Motor neuron (in vitro differentiated cells): ENCODE data around the gene AP2B1. TPM values are rescaled to one million over a fixed set of nuclear protein-coding genes. Genes with fewer than 3 reads are reported as not detected.

Experiments used
- total RNA-seq, 8 experiments: library from RNA; unstranded; fragments of 300-600 nt; gene quantifications; 2 replicates each; pipeline versions ENCODE4 v1.2.3 to v1.2.4, GENCODE V29; 2022

AP2B1 gene
- total RNA-seq, 8 experiments from 2014 or later = 63.8 to 204 (median 126) TPM

Other genes starting within 250 kb of the AP2B1 start
- 10 to 100 TPM in 1 of 8 experiments, 1 to 10 TPM in 5, under 1 TPM in 1, not detected in 1; 0.93 to 12.8 (median 3.6) TPM for gene SLFN11, start 213.7 kb upstream of the AP2B1 start, total RNA-seq
- 10 to 100 TPM in 1 of 8 experiments, 1 to 10 TPM in 2, under 1 TPM in 4, not detected in 1; 0.05 to 11.6 (median 0.72) TPM for gene SLFN12, start 154.8 kb upstream of the AP2B1 start, total RNA-seq
- 1 to 10 TPM in 2 of 8 experiments, under 1 TPM in 5, not detected in 1; under 0.01 to 3.7 (median 0.56) TPM for gene SLFN13, start 138.6 kb upstream of the AP2B1 start, total RNA-seq
- under 1 TPM in 4 of 8 experiments, not detected in 4; 0.10 to 0.57 (median 0.19) TPM for gene SLFN12L, start 49.6 kb upstream of the AP2B1 start, total RNA-seq
- under 1 TPM in 5 of 8 experiments, not detected in 3; 0.08 to 0.45 (median 0.10) TPM for gene SLFN14, start 26.5 kb upstream of the AP2B1 start, total RNA-seq
- 10 to 100 TPM in 2 of 8 experiments, 1 to 10 TPM in 6; 3.9 to 13.0 (median 6.8) TPM for gene PEX12, start 8.8 kb upstream of the AP2B1 start, total RNA-seq
- 10 to 100 TPM in 5 of 8 experiments, 1 to 10 TPM in 2, under 1 TPM in 1; 0.61 to 33.6 (median 10.7) TPM for gene RASL10B, start 144.3 kb downstream of the AP2B1 start, total RNA-seq
- 1 to 10 TPM in 1 of 8 experiments, under 1 TPM in 5, not detected in 2; 0.08 to 1.8 (median 0.22) TPM for gene GAS2L2, start 165.9 kb downstream of the AP2B1 start, total RNA-seq
- gene C17orf50, start 173.6 kb downstream of the AP2B1 start, total RNA-seq = under 1 TPM in 6 of 8 experiments, not detected in 2; 0.33 to 0.85 (median 0.63) TPM
- 10 to 100 TPM in 1 of 8 experiments, 1 to 10 TPM in 1, under 1 TPM in 3, not detected in 3; 0.09 to 11.1 (median 0.32) TPM for gene MMP28, start 208.3 kb downstream of the AP2B1 start, total RNA-seq
- 100 to 1,000 TPM in 2 of 8 experiments, 10 to 100 TPM in 6; 40.6 to 190 (median 53.7) TPM for gene TAF15, start 222.2 kb downstream of the AP2B1 start, total RNA-seq